ENCODE measurements around the gene SLC9A9. TPM values are rescaled to one million over a fixed set of nuclear protein-coding genes. Genes with fewer than 3 reads are reported as not detected.

The SLC9A9 gene
- total and polyA plus RNA-seq, 8 donors, result 0.28 to 5.9 (median 0.75) TPM

DNA sequence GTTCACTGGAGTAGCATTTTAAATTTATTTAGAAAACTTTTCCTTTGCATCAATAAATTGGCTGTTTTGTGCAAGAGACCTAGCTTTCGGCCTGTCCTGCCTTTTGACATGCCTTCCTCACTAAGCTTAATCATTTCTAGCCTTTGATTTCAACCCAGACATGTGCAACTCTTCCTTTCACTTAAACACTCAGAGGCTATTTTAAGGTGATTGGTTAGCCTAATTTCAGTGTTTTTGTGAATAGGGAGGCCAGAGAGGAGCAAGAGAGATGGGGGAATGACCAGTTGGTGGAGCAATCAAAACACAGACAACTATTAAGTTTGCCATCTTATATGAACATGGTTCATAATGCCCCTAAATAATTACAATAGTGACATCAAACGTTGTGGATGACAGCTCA, 333.4 kb downstream of the SLC9A9 start:
- ATAC-seq (no peak), FAIRE-seq (no peak), DNase-seq (no peak)
- TF ChIP-seq, protein P1, sequence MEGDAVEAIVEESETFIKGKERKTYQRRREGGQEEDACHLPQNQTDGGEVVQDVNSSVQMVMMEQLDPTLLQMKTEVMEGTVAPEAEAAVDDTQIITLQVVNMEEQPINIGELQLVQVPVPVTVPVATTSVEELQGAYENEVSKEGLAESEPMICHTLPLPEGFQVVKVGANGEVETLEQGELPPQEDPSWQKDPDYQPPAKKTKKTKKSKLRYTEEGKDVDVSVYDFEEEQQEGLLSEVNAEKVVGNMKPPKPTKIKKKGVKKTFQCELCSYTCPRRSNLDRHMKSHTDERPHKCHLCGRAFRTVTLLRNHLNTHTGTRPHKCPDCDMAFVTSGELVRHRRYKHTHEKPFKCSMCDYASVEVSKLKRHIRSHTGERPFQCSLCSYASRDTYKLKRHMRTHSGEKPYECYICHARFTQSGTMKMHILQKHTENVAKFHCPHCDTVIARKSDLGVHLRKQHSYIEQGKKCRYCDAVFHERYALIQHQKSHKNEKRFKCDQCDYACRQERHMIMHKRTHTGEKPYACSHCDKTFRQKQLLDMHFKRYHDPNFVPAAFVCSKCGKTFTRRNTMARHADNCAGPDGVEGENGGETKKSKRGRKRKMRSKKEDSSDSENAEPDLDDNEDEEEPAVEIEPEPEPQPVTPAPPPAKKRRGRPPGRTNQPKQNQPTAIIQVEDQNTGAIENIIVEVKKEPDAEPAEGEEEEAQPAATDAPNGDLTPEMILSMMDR (IDR thresholded peaks at IDR 0.05), result no peak
- WGBS, 2 donors, result 50 to 57% methylated on average over 2 of the region's 2 CpGs
- Histone ChIP-seq H3K27ac (no peak overlapping the region), H3K4me1 (no peaks in the 10 kb centered on the region), H3K36me3 (no peaks in the 10 kb centered on the region), H3K4me3 (no peak overlapping the region), H3K9me3 (no peaks in the 10 kb centered on the region), H3K27me3 (no peaks in the 10 kb centered on the region)
- intact Hi-C loops (cut with DNase I), result no loop called here

DNA sequence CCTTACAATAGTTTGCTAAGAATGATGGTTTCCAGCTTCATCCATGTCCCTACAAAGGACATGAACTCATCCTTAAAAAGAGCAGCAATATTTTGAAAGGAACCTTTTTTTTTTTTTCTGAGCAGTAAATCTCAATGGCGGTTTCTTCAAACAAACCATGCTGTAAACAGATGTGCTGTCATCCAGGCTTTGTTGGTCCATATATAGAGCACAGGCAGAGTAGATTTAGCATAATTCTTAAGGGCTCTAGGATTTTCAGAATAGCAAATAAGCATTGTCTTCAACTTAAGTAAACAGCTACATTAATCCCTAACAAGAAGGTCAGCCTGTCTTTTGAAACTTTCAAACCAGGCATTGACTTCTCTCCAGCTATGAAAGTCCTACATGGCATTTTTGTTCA, 334.2 kb downstream of the SLC9A9 start:
- TF ChIP-seq, protein P1 (IDR thresholded peaks at IDR 0.05), result no peak
- H3K36me3 ChIP-seq, result no peaks in the 10 kb centered on the region

DNA sequence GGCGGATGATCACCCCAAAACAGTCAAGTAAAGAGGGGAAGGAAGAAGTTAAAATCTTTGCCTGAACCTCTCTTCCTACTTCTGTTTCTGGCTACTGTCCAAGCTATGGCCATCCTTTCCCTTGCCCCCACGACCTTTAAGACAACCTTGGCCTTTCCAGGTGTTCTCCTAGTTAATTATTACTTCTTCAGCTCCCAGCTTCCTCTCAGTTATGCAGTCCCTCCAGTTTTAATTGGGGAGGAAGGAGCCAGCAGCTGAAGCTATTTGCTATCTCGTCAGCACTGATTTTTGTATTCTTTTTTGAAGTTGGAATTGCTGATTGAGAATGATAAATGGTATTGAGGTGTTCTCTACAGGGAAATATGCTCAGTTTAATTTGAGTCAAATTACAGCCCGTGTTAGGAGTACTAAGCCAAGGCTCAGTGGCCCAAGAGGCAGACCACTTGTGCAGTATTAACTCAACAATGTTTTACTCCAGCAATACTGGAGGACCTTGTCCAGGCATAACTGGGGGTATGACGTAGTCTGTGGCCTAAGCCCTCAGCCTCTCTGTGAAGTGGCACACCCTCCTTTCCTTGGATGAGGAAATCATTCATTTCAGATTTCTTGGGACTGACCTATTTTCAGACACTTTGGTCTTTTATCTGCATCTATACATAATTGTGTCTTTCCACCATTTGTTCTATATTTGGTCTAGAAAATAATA, 336.9 kb downstream of the SLC9A9 start:
- Histone ChIP-seq H3K27ac (no peak overlapping the region), H3K4me1 (no peaks in the 10 kb centered on the region), H3K27me3 (no peaks in the 10 kb centered on the region), H3K4me3 (no peak overlapping the region), H3K9me3 (no peaks in the 10 kb centered on the region), H3K36me3 (no peaks in the 10 kb centered on the region)
- intact Hi-C loops (cut with DNase I), result no loop called here
- FAIRE-seq (no peak), ATAC-seq (no peak), DNase-seq (no peak)
- TF ChIP-seq, protein P1 (IDR thresholded peaks at IDR 0.05), result no peak
- WGBS, 2 donors, result 54 to 57% methylated on average over 5 of the region's 5 CpGs

More for the DNA sequence above, 334.2 kb downstream of the SLC9A9 start:
- H3K9me3 ChIP-seq, result no peaks in the 10 kb centered on the region
- DNase-seq, result no peak
- WGBS, 2 donors, result 78 to 89% methylated on average over 1 of the region's 1 CpG
- intact Hi-C loops (cut with DNase I), result no loop called here
- H3K4me1 ChIP-seq, result no peaks in the 10 kb centered on the region
- FAIRE-seq, result no peak
- no peaks in the 10 kb centered on the region for H3K27me3 ChIP-seq
- H3K4me3 ChIP-seq, result no peak overlapping the region
- no peak for ATAC-seq
- H3K27ac ChIP-seq, result no peak overlapping the region

DNA sequence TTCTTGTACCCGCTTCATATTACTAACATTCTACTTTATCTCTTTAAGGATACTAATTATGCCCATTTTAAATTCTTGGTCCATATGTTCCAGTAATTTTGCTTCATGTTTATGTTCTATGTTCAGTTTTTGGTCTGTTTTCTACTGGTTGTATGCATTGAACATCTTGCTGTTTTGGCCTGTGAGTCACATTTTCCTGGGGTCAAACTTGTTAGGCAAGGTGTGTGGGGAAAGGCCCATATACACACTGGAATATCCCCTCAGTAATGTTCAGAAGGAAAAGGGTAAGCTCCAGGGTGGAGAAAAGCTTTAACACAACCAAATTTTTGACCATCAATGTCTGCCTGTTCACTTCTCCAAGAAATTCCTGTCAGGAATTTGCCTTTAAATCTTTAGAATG, 337.7 kb downstream of the SLC9A9 start:
- no peaks in the 10 kb centered on the region for H3K36me3 ChIP-seq
- H3K4me1 ChIP-seq, result no peaks in the 10 kb centered on the region
- H3K4me3 ChIP-seq, result no peak overlapping the region
- no peaks in the 10 kb centered on the region for H3K27me3 ChIP-seq
- no peak for ATAC-seq
- intact Hi-C loops (cut with DNase I), result no loop called here
- no peak for FAIRE-seq
- H3K9me3 ChIP-seq, result no peaks in the 10 kb centered on the region
- TF ChIP-seq, protein P1 (IDR thresholded peaks at IDR 0.05), result no peak
- WGBS, 2 donors, result 96 to 100% methylated on average over 1 of the region's 1 CpG
- no peak overlapping the region for H3K27ac ChIP-seq
- DNase-seq, result no peak
